ENCODE data around the gene DENND2D. TPM values are rescaled to one million over a fixed set of nuclear protein-coding genes. Genes with fewer than 3 reads are reported as not detected.

Gene DENND2D
- total and polyA plus RNA-seq, 9 of the 15 experiments (the other 6 are each of a cell fraction or from before 2014, with no cell fraction given) = 0.08 to 0.44 (median 0.13) TPM; not detected in 6

DNA sequence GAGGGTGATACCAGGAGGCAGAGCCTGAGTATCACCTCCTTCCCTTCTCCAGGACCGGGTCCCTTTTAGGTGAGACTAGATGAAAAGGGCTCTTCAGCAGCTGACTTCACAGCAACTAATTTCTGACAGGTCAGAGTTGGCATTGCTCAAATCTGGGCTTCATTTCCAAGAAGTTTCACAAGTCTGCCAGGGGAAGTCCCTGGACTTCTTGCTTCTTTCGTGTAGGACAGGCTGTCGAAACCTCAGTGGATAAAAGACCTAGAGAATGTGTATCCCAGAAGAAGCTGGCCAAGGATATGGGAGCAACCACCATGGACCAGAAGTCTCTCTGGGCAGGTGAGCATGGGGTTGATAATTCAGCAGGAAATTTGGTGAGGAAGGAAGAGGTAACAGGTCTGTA, 27.0 kb upstream of the DENND2D start, which contains the start of gene CHI3L2:
CHI3L2 (plus strand) TSS at position 280 of the 400 bp plus-strand sequence; CDS start at position 297, 17 bp downstream.
- Histone ChIP-seq H3K79me2 (ENCODE audit: control insufficient read depth, insufficient read depth, low read length) (no peaks in the 10 kb centered on the region), H3K9me1 (ENCODE audit: control insufficient read depth, insufficient read depth, low read length) (no peaks in the 10 kb centered on the region), H3K4me2 (ENCODE audit: insufficient read depth, low read length) (no peak within 1 kb of the TSS), H3K27me3 (ENCODE audit: control insufficient read depth in 2 of 2, insufficient read depth in 2 of 2, low read length in 2 of 2) (peaks cover 16 to 19% of the 10 kb centered on the region in 2 experiments), H3K4me1 (replicated peaks in 1 of 2; ENCODE audit: control insufficient read depth in 2 of 2, insufficient read depth in 2 of 2, low read length in 2 of 2) (no peaks in the 10 kb centered on the region; a peak in 1 of 5 replicates), H3K36me3 (ENCODE audit: control insufficient read depth, insufficient read depth, low read length) (no peaks in the 10 kb centered on the region), H3K9ac (ENCODE audit: insufficient read depth in 1 of 2, low read depth in 2 of 2, low read length in 2 of 2) (no peak within 1 kb of the TSS), H3K27ac (ENCODE audit: extremely low read depth, low read depth, low read length) (no peak within 1 kb of the TSS), H3K9me3 (replicated peaks; ENCODE audit: control insufficient read depth, insufficient read depth, low read depth, low read length) (no peaks in the 10 kb centered on the region), H2AFZ (ENCODE audit: low read depth, low read length) (no peak within 1 kb of the TSS), H3K4me3 (no peak within 1 kb of the TSS), H4K20me1 (replicated peaks; ENCODE audit: control insufficient read depth, insufficient read depth, low read length) (peaks cover 2% of the 10 kb centered on the region; the same call in 1 of the 2 replicates)
- DNase-seq (ENCODE audit: extremely low read depth in 1 of 4, low spot score in 3 of 4) = no peak
- ChIA-PET CTCF (ENCODE audit: low intra/inter-chr PET ratio) (no interaction called here), POLR2A (no interaction called here)
- FAIRE-seq = no peak
- ATAC-seq = no peak
- intact Hi-C loops (cut with micrococcal nuclease) (no loop called here), in situ Hi-C loops (cut with MboI) (loop anchor here (10.0 kb wide), 1 partner anchor 167 kb away; no protein-coding TSS in a partner anchor)
- 0% methylated on average over 3 of the region's 3 CpGs for WGBS (ENCODE audit: insufficient coverage, low coverage, missing lambda C conversion rate)
- BruUV-seq (replicated peaks) = no TSS peak
- TF ChIP-seq, protein P1, sequence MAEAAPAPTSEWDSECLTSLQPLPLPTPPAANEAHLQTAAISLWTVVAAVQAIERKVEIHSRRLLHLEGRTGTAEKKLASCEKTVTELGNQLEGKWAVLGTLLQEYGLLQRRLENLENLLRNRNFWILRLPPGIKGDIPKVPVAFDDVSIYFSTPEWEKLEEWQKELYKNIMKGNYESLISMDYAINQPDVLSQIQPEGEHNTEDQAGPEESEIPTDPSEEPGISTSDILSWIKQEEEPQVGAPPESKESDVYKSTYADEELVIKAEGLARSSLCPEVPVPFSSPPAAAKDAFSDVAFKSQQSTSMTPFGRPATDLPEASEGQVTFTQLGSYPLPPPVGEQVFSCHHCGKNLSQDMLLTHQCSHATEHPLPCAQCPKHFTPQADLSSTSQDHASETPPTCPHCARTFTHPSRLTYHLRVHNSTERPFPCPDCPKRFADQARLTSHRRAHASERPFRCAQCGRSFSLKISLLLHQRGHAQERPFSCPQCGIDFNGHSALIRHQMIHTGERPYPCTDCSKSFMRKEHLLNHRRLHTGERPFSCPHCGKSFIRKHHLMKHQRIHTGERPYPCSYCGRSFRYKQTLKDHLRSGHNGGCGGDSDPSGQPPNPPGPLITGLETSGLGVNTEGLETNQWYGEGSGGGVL (CRISPR knock-in tag; IDR thresholded peaks at IDR 0.05) = no peak
- TF ChIP-seq RFX7 (CRISPR knock-in tag; IDR thresholded peaks at IDR 0.05) (no peak), MED1 (CRISPR knock-in tag; IDR thresholded peaks at IDR 0.05; ENCODE audit: borderline replicate concordance) (no peak), NR2C1 (IDR thresholded peaks at IDR 0.05) (no peak), NR2C1 (tag; IDR thresholded peaks at IDR 0.05) (no peak), CXXC5 (CRISPR knock-in tag; IDR thresholded peaks at IDR 0.05) (no peak), CCAR2 (IDR thresholded peaks at IDR 0.05; ENCODE audit: low read depth, low read length) (no peak)
- TF ChIP-seq, protein P2, sequence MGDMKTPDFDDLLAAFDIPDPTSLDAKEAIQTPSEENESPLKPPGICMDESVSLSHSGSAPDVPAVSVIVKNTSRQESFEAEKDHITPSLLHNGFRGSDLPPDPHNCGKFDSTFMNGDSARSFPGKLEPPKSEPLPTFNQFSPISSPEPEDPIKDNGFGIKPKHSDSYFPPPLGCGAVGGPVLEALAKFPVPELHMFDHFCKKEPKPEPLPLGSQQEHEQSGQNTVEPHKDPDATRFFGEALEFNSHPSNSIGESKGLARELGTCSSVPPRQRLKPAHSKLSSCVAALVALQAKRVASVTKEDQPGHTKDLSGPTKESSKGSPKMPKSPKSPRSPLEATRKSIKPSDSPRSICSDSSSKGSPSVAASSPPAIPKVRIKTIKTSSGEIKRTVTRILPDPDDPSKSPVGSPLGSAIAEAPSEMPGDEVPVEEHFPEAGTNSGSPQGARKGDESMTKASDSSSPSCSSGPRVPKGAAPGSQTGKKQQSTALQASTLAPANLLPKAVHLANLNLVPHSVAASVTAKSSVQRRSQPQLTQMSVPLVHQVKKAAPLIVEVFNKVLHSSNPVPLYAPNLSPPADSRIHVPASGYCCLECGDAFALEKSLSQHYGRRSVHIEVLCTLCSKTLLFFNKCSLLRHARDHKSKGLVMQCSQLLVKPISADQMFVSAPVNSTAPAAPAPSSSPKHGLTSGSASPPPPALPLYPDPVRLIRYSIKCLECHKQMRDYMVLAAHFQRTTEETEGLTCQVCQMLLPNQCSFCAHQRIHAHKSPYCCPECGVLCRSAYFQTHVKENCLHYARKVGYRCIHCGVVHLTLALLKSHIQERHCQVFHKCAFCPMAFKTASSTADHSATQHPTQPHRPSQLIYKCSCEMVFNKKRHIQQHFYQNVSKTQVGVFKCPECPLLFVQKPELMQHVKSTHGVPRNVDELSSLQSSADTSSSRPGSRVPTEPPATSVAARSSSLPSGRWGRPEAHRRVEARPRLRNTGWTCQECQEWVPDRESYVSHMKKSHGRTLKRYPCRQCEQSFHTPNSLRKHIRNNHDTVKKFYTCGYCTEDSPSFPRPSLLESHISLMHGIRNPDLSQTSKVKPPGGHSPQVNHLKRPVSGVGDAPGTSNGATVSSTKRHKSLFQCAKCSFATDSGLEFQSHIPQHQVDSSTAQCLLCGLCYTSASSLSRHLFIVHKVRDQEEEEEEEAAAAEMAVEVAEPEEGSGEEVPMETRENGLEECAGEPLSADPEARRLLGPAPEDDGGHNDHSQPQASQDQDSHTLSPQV (IDR thresholded peaks at IDR 0.05) = no peak
- TF ChIP-seq, protein P3, sequence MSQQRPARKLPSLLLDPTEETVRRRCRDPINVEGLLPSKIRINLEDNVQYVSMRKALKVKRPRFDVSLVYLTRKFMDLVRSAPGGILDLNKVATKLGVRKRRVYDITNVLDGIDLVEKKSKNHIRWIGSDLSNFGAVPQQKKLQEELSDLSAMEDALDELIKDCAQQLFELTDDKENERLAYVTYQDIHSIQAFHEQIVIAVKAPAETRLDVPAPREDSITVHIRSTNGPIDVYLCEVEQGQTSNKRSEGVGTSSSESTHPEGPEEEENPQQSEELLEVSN (IDR thresholded peaks at IDR 0.05; ENCODE audit: borderline replicate concordance in 1 of 2, extremely low read depth in 1 of 2, insufficient read depth in 1 of 2, insufficient read length in 1 of 2, low read depth in 1 of 2, low read length in 1 of 2, poor library complexity in 1 of 2, severe bottlenecking in 1 of 2) = no peak

All from K562 (cell line).